NCI-H2029 (cell line): Measurements from ENCODE around the gene CFAP141.
"Not testable (repeated sequence)": the region's sequence is repeated elsewhere in the genome, so short reads cannot be mapped to it uniquely, and the experiment has no call there.

ENCODE experiments used
- DNase-seq: peaks from one replicate; lab custom pipeline; 2025; lab: John Stamatoyannopoulos, UW

Gene CFAP141

DNA sequence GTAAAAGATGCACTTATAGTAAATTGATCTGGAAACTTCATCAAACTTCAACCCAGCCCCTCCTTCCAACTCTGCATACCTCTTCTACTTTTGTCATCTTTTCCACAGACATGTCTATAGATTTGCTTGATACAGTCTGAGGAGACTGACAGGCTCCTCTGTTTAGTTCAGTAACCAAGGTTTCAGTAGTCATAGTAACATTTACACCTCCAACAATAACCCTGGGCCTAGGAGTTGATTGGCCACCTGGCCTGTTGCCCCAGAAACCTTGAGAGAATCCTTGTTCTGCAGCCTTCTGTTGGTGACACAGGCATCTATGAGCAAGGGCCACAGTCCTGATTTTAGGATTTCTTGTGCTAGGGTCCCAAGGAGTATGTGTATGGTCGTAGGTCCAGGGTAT lies at the start of gene CFAP141:
Gene CFAP141 (minus strand): TSS at position 138 of the 400 bp plus-strand sequence. CDS start 26 bp downstream, at position 112.
- DNase-seq, result peak; percentile 15

DNA sequence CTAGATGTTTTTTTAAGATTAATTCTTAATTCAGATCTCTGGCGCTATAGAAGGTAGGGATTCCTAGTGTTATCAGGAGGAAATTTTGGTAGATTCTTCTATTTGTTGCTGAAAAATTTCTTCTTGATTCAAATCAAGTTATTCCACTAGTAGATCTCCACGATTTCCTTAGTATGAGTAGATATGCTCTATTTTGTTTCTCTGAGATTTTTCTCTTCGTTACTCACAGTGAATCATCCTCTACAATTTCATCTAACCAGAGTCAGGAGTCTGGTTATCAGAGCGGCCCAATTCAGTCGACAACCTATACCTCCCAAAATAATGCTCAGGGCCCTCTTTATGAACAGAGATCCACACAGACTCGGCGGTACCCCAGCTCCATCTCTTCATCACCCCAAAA lies 47.5 kb upstream of the CFAP141 start:
- no peak for DNase-seq

DNA sequence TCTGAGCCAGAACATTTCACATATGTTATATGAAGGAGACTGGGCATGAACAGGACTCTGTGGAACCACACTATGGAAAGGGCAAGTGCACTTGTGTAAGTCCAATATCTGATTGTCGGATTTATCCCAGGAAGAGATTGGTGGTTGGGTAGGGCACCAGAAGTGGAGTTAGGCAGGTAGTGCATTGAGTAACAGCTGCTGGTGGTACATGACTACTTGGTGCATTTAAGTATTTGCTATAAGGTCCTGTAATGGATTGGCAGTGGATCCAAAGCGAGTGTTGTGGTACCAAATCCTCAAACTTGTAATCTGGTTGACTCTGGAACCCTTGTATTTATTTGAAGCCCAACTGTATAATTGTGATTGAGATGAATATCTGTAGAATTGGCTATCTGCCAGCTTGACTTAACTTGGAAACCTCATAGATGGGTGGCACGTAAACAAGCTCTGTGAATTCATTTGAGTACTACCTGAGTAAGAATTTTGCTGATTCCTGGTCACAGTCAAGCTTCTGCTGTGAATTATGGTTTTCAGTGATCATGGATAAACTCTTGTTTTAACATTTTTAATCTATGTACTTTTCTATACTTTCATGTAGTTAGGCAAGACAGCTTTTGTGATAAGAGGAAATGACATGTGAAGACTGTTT lies 35.7 kb upstream of the CFAP141 start:
- no peak for DNase-seq

DNA sequence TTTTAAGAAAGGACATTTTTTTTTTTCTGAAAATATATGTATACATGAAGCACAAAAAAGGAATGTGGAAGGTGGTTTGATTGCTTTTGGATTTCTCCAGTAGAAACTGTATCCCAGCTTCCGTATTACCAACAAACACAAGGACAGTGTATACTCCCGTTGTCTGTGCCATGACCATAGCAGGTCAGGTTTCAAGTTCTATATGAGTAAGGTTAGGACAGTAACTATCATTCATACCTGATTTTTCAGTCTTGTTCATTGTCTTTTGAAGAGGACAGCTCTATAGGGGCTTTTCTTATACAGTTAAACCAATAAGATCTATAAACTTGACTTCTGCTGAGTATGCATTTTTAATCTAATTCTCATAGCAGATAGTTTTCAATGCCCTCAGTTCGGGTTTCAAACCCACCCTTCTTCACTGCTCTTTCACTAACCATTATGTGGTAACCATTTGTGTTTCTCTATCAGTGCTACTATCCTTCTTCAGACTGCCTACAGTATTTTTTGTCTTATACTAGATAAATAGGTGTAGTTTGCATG lies 34.2 kb upstream of the CFAP141 start:
- DNase-seq, result no peak

DNA sequence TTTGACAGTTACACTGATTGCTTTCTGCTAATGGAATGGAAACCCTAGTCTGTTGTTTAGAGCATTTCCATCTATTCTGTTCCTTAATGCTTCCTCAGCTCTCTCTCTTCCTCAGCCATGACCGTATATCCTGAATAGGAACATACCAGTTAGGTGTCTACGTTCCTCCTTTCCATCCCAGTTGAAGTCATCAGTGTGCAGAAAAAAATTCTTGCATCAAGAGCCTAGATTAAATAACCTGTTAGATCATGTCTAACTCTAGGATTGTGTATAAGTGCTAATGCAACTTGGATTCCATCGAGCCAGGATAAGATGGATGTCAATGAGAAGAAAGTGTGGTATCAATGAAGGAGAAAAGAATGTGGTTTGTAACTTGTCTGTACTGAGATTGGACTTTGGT lies 33.4 kb upstream of the CFAP141 start:
- no peak for DNase-seq

DNA sequence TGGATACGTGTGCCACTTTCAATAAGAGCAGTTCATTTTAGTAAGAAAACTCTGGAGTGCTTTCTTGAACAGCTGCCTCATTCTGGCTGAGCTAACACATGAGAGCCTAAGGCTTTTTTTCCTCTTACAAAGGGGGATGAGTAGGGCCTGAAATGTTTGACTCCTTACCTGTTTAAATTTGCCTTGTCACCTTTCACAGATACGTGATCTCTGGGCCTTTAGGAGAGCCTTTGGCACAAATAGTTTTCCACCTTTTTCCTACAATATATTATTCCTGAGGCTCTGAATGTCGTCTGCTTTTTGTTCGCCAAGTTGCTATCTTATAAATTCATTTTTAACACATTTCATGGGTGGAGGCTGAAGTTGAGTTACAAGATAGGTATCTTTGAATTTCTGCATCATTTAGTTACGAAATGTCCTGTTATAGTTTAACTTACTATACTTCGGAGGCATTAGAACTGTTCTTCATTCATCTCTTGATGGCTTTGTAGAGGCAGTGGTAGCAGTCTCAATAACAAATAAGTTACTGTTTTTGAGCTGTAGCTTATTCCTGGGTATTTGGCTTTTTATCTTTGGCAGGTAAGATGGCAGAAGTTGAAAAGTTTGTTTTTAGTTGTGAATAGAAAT lies 31.9 kb upstream of the CFAP141 start:
- DNase-seq, result no peak

DNA sequence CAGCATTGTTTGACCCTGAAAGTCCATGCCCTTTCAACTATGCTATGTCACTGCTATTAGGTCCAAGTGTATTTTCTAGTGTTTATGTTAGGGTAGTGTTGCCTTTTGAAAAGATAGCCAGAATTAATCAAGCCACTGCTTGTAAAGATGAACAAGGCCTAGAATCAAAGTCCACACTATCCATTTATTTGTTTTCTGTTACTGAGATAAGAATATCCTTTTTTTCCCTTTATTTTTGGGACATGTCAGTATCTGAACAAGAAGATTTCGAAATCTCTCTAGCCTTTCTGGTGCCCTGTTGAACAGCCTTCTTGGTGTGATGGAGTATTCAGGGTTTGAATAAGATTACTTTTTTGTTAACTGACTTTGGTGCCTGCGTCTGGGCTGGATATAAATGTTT lies 31.3 kb upstream of the CFAP141 start:
- DNase-seq, result no peak

DNA sequence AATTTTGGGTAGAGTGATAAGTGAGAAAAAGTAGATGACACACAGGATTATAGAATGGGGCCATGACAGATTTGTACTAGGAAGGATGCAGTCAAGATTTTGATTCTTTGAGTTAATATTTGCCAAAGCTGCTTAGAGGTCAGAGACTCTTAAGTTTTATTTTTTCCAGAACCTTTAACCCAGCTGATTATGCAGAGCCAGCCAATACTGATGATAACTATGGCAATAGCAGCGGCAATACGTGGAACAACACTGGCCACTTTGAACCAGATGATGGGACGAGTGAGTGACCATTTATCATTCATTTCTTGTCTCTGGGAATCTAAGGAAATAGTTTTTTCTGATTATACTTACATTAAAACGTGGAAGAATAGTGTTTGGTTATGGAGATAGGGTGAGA lies 30.7 kb upstream of the CFAP141 start:
- no peak for DNase-seq

DNA sequence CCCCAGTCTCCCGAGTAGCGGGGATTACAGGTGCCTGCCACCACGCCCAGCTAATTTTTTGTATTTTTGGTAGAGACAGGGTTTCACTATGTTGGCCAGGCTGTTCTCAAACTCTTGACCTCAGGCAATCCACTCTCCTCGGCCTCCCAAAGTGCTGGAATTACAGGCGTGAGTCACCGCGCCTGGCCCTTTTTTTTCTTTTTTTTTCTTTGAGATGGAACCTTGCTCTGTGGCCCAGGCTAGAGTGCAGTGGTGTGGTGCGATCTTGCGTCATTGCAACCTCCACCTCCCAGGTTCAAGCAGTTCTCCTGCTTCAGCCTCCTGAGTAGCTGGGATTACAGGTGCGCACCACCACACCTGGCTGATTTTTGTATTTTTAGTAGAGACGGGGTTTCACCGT lies 27.0 kb upstream of the CFAP141 start:
- not testable (repeated sequence) for DNase-seq

DNA sequence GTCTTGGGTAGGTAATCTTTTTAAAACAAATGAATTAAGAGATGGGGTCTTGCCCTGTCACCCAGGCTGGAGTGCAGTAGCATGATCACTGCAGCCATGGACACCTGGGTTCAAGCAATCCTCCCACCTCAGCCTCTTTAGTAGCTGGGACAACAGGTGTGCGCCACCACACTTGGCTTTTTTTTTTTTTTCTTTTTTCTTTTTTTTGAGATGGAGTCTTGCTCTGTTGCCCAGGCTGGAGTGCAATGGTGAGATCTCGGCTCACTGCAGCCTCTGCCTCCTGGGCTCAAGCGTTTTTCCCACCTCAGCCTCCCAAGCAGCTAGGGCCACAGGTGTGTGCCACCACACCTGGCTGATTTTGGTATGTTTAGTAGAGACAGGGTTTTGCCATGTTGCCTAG lies 25.0 kb upstream of the CFAP141 start:
- not testable (repeated sequence) for DNase-seq

DNA sequence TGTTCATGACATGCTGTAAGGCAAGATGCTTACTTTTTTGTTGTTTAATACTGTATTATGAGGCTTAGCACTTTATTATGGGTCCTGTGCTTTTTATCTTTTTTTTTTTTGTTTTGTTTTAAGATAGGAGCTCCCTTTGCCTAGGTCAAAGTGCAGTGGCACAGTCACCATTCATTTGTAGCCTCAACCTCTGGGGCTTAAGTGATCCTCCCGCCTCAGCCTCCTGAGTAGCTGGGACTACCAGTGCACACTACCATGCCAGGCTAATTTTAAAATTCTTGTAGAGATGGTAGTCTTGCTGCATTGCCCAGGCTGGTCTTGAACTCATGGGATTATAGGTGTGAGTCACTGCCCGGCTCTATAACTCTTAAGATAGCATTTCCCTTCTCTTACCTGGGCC lies 19.2 kb upstream of the CFAP141 start:
- DNase-seq, result no peak

DNA sequence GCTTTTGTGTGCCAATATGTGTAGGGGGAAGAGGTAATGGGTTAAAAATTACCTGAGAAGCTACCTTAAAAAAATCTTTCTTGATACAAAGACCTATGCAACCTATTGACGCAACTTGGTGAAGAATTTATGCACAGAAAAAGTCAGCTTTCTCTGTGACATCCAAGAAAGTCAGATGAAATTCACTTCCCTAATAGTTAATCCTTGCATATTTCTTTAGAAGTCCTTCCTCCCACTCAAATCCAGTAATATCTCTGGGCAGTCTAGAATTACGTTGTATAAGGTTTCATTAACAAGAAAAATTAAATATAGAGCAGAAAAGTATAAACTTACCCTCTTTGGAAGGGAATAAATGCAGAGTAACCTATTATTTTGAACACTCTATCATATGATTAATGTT lies 17.5 kb upstream of the CFAP141 start:
- no peak for DNase-seq

DNA sequence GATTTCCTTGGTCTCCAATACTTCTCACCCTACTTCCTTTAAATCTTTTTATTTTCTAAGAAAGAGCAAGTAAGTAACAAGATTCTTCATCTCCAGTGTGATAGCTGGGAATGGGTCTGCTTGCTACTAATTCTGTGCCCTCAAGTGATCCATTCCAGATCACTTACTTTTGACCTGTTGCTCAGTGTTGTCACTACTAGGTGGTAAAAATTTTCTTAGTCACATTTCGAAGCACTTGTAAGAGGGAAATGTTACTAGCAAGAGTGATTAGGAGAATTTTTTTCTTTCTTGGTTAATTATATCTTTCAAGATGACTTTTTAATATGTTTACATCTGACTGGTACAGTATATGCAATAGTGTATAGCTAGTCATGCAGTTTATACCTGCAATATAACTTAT lies 16.8 kb upstream of the CFAP141 start:
- DNase-seq, result no peak

DNA sequence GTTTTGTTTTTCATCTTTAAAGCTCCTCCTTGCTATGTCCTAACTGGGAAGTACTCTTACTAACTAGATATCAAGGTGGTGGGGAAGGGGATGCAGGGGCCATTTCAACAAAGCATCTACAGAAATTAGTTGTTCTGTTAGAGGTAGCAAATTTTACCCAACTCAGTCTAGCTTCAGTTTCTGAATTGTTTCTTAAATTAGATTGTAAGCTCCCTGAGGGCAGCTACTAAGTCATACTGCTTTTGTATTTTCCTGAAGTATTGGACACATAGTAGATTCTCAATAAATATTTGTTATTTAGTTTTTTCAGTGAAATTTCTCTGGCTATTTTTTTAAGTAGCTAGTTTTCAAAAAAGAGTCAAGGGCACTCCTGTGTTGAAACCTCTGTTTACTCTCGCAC lies 16.4 kb upstream of the CFAP141 start:
- no peak for DNase-seq

DNA sequence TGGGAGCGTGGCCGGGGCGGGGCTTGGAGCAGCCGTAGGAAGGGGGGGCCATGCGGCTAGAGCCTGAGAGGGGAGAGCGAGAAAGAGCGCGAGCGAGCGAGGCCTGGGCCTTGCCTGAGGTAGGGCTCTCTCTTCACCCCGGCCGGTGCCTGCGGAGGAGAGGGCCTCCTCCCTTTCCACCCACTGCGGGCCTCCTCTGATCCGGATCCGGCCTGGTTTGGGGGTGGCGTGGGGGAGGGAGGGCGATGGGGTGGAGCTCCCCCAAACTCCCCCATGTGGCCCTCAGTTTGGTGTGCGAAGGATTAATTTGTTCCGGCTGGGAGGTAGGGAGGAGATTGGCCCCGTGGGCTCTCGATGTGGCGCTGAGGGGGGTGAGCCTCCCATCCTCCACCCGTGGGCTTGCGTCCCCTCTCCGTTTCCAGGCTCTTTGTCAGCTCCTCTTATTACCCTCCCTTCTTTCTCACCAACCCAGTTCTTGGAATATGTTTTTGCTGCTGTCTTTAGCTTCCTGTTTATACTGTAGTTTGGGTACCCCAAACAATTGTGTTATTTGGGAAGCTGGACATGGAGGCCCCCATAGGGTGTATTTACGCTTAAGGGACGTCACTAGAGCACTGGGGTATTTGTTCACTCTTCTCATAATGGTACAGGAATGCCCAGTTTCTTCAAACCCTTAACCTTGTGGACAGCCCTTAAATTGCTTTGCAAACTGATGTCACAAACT lies 15.3 kb upstream of the CFAP141 start:
- DNase-seq, result no peak

DNA sequence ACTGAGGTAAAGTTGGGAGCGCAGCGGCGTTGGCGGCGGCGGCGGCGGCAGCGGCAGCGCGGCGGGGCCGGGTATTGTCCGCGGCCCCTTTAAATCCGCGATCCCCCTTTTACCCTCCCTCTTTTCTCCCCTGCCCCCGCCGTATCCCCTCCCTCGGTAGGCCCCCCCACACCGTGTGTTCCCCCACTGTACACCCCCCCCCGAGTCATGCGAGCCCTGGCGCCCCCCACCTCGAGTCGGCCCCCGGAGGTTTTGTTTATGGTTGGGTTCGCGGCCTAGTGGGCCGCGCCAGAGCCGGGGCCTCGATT lies 14.8 kb upstream of the CFAP141 start:
- no peak for DNase-seq

DNA sequence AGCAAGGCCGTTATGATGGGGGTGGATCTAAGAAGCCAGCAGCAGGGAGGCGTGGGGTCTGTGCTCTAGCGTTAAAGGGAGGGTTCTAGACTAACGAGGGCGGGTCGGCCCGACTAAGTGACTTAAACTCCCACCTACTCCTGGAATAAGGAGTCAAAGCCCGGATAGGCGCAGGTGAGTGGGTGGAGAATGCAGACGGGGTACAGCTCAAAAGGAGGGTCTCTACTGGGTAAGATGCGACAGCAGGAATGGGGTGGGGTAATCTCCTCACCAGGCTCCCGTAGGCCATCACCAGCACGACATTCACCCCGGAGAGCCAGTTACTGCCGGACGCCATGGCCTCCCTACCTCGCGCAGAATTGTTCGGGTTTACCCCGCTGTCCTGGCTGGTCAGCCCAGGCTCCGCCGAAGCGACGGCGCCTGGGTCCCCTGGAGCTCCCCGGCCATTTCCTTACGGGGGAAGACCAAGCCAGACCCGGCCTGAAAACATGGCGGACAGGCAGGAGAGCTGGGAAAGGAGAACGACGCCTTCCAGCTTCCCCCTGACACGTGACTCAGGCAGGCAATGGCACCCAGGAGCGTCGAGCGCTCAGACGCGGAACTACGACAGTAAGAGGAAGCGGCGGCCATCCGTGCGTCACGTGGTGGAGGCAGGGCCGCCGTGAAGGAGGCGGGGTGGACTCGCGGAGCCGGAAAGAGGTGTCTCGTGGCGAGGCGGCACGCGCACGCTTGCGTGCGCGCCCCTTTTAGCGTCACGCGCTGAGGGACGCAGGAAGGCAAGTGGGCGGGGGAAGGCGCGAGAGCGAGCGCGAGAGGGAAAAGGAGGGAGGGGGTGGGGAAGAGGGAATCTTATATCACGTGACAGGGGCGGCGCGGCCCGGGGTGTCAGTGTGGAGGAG lies 14.2 kb upstream of the CFAP141 start, which contains the start of gene UBAP2L:
Gene UBAP2L (plus strand): TSS at position 885 of the 899 bp plus-strand sequence. CDS start 4,169 bp downstream, outside the sequence.
- peak; percentile 99 for DNase-seq

DNA sequence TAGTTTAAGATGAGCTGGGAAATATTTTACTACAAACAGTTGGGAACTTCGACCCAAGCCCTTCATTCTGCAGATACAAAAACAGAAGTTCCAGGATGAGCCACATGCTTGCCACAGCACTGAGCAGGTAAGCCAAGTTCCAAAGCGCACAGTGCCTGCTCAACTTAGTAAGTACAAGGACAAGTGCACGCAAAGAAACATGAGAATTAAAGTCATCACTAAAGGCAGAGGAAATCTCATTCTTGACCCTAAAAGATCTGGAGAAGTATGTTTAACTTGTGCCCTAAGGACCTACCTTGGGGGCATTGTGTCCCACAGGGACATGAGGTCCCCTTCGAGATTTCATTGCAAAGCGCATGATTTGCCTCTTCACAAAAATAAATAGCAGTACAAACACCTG lies 13.4 kb upstream of the CFAP141 start:
- no peak for DNase-seq

DNA sequence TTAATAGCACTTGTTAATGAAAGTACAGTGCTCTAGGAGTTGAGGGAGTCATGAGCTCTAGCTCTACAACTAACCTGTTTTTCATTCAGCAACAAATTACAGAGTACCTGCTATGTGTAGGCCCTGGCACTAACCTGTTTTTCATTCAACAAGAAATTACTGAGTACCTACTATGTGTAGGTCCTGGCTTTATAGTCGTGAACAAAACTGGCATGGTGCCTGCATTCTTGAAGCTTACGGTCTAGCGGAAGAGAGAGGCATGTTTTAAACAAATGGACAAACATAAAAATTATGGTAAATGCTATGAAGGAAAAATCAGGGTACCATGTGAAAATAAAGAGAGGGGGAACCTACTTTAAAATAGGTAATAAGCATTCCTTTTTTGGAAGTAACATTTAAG lies 12.4 kb upstream of the CFAP141 start:
- no peak for DNase-seq

DNA sequence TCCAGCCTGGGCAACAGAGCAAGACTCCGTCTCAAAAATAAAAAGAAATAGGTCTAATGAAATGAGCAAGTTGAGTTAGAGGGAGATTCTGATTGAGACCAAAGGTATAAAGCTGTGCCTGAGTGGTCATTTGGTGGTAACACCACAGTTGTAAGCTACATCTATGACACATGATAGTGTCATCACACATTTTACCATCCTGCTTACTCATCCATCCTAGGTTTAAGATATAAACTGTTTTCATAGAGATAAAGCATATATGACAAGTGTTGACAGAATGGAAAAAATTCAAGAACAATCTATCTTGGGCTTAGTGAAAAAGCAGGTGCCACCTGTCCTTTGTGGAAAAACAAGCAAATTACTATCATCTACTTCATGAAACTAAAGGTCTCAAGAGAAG lies 7.1 kb upstream of the CFAP141 start:
- no peak for DNase-seq

DNA sequence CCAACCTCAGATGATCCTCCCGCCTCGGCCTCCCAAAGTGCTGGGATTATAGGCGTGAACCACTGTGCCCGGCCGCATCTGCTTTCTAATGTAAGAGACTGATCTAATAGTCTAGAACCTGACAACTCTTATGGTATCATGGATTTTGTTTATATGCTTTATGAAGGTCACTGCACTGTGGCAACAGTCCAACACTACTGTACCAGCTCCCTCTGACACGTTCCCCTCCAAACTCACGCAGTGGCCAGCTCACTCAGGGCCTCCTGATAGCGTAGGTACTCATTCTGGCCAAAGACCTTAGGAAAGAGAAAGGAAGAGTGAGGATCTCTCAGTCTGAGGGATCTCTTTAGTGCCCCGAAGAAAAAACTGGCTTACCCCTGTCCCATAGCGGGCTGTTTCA lies 6.0 kb upstream of the CFAP141 start:
- DNase-seq, result no peak
